NCI-H128 (cell line): ENCODE measurements around the gene NRN1L.
"Not testable (repeated sequence)": the region's sequence is repeated elsewhere in the genome, so short reads cannot be mapped to it uniquely, and the experiment has no call there.

Source experiments
- DNase-seq: peaks from one replicate; lab custom pipeline; 2025; ENCODE audit not compliant: unreplicated experiment; lab: John Stamatoyannopoulos, UW

The NRN1L gene

GRCh38 chr16:67884684-67885083 is at the start of gene NRN1L:
TSS of gene NRN1L (plus strand) at chr16:67884885. CDS start at chr16:67884904, 19 bp downstream.
- no peak for DNase-seq

- DNase-seq = not testable (repeated sequence)
These were observed 47.5 kb upstream of the NRN1L start for GRCh38 chr16:67837190-67837589.

- DNase-seq = no peak
These were observed 46.9 kb upstream of the NRN1L start for GRCh38 chr16:67837811-67838210.

GRCh38 chr16:67841198-67841815 is 43.4 kb upstream of the NRN1L start:
- no peak for DNase-seq

- peak; percentile 92 for DNase-seq
These were observed 42.7 kb upstream of the NRN1L start, which contains the start of gene THAP11 for GRCh38 chr16:67841816-67842508. TSS of gene THAP11 (plus strand) at chr16:67842320. CDS start at chr16:67842555, 235 bp downstream.

GRCh38 chr16:67842509-67843342 is 42.0 kb upstream of the NRN1L start:
- no peak for DNase-seq

GRCh38 chr16:67843343-67843765 is 41.3 kb upstream of the NRN1L start:
- no peak for DNase-seq

- DNase-seq = no peak
These were observed 40.2 kb upstream of the NRN1L start for GRCh38 chr16:67844497-67844896.

GRCh38 chr16:67845291-67846062 is 39.2 kb upstream of the NRN1L start:
- DNase-seq = no peak

- DNase-seq = no peak
These were observed 38.7 kb upstream of the NRN1L start for GRCh38 chr16:67846063-67846319.

- DNase-seq = peak; percentile 79
These were observed 38.2 kb upstream of the NRN1L start, which contains the start of gene NUTF2 for GRCh38 chr16:67846320-67847063. TSS of gene NUTF2 (plus strand) at chr16:67846933. CDS start at chr16:67865131, 18,198 bp downstream.

- DNase-seq = no peak
These were observed 37.4 kb upstream of the NRN1L start, which contains the start of gene CENPT for GRCh38 chr16:67847064-67847861. TSS of gene CENPT (minus strand) at chr16:67847693. CDS start at chr16:67833859, 13,834 bp downstream.

GRCh38 chr16:67848118-67848517 is 36.6 kb upstream of the NRN1L start:
- DNase-seq = no peak

- no peak for DNase-seq
These were observed 31.0 kb upstream of the NRN1L start for GRCh38 chr16:67853670-67854069.

GRCh38 chr16:67855789-67856188 is 28.9 kb upstream of the NRN1L start:
- DNase-seq = no peak

- DNase-seq = no peak
These were observed 27.6 kb upstream of the NRN1L start for GRCh38 chr16:67856927-67857546.

- DNase-seq = no peak
These were observed 27.0 kb upstream of the NRN1L start for GRCh38 chr16:67857547-67858233.

- no peak for DNase-seq
These were observed 26.2 kb upstream of the NRN1L start for GRCh38 chr16:67858500-67858899.
